SU-DHL-6 (cell line): Measurements from ENCODE around the gene PSMD14.

Source experiments
- H2AFZ ChIP-seq: fragments of 200-600 bp; sonication (generic); 2 replicates; pipeline ENCODE4 v1.6.1; 2014; ENCODE audit warnings: low read depth, mild to moderate bottlenecking, moderate library complexity, mixed read lengths, antibody characterized with exemption, low read length; ENCODE audit not compliant: severe bottlenecking
- H3F3A ChIP-seq: fragments of 200-600 bp; shearing (Covaris generic); 2 replicates; pipeline ENCODE4 v1.6.0; 2016; ENCODE audit warnings: antibody characterized with exemption, mild to moderate bottlenecking; ENCODE audit not compliant: insufficient read depth
- H3K27ac ChIP-seq: fragments of 200-600 bp; sonication (generic); 2 replicates; pipeline ENCODE4 v1.5.1; 2016; ENCODE audit warnings: low read depth, mild to moderate bottlenecking, low read length, moderate library complexity, mixed read lengths
- H3K27me3 ChIP-seq: fragments of 200-600 bp; sonication (generic), shearing (Covaris generic); 2 replicates; pipeline ENCODE4 v1.6.0; 2014; ENCODE audit warnings: mild to moderate bottlenecking, low read length
- H3K36me3 ChIP-seq: fragments of 200-600 bp; sonication (generic); 2 replicates; pipeline ENCODE4 v1.6.1; 2014; ENCODE audit warnings: mild to moderate bottlenecking, low read length, mixed read lengths
- H3K4me2 ChIP-seq: fragments of 300-600, 200-600 bp; shearing (Covaris generic), sonication (generic); 2 replicates; pipeline ENCODE4 v1.6.0; 2014; ENCODE audit warnings: low read length, low read depth, mild to moderate bottlenecking; ENCODE audit not compliant: poor library complexity, severe bottlenecking
- H3K4me3 ChIP-seq: fragments of 200-600 bp; sonication (generic); 2 replicates; pipeline ENCODE4 v1.5.1; 2014; ENCODE audit warnings: antibody characterized with exemption, low read length, mild to moderate bottlenecking, mixed read lengths; ENCODE audit not compliant: insufficient read depth, poor library complexity, severe bottlenecking
- H3K79me2 ChIP-seq: fragments of 200-600 bp; sonication (generic); 2 replicates; pipeline ENCODE4 v1.6.1; 2014; ENCODE audit warnings: mild to moderate bottlenecking, low read length, moderate library complexity; ENCODE audit not compliant: insufficient read depth
- H3K9ac ChIP-seq: fragments of 200-600 bp; sonication (generic); 2 replicates; pipeline ENCODE4 v1.7.0; 2014; ENCODE audit warnings: mild to moderate bottlenecking, low read length
- H3K9me2 ChIP-seq: fragments of 200-600 bp; sonication (generic); replicated peaks from 2 replicates; pipeline ENCODE4 v1.6.1; 2014; ENCODE audit warnings: low read length; ENCODE audit not compliant: insufficient read depth
- H3K9me3 ChIP-seq: fragments of 200-600 bp; sonication (generic); 2 replicates; pipeline ENCODE4 v1.6.1; 2014; ENCODE audit warnings: low read length, mixed read lengths; ENCODE audit not compliant: insufficient read depth
- H4K20me1 ChIP-seq: fragments of 200-600 bp; sonication (generic); 2 replicates; pipeline ENCODE4 v1.6.1; 2014; ENCODE audit warnings: low read depth, mild to moderate bottlenecking, antibody characterized with exemption, low read length, moderate library complexity, mixed read lengths
- EZH2phosphoT487 ChIP-seq: fragments of 200-600 bp; sonication (generic), shearing (Covaris generic); conservative IDR thresholded peaks from 2 replicates; pipeline ENCODE4 v1.6.1; 2018; ENCODE audit warnings: mild to moderate bottlenecking, antibody characterized with exemption, low read length, moderate library complexity, mixed read lengths
- TF ChIP-seq, protein P1 (sequence below): fragments of 200-600 bp; sonication (generic); IDR thresholded peaks from one replicate; pipeline ENCODE4 v1.5.1; 2017; ENCODE audit warnings: antibody characterized with exemption, mild to moderate bottlenecking, low read length, moderate library complexity; ENCODE audit not compliant: insufficient read depth, poor library complexity, severe bottlenecking

PSMD14 gene

DNA sequence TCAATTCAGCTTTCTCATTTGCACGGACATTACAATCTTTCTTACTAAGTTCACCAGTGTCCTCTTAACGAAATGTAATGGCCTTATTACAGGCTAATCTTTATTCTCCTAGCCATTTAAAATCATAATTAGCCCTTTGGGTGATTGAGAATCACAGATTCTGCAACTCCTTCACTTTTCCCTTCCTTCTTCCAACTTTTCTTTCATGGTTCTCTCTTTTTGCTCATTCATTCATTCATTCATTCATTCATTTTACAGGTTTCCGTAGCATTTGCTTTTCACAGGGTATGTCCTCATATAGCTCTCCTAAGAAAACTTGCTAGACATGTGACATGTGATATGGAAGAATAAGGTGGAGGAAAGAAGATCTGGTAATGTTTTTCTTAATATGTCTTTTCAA lies 123.9 kb downstream of the PSMD14 start:
- H3K27me3 ChIP-seq: no peaks in the 10 kb centered on the region
- no peak overlapping the region for H3K27ac ChIP-seq
- H3K79me2 ChIP-seq: no peaks in the 10 kb centered on the region
- no peaks in the 10 kb centered on the region for H3K9me2 ChIP-seq
- TF ChIP-seq, protein P1, sequence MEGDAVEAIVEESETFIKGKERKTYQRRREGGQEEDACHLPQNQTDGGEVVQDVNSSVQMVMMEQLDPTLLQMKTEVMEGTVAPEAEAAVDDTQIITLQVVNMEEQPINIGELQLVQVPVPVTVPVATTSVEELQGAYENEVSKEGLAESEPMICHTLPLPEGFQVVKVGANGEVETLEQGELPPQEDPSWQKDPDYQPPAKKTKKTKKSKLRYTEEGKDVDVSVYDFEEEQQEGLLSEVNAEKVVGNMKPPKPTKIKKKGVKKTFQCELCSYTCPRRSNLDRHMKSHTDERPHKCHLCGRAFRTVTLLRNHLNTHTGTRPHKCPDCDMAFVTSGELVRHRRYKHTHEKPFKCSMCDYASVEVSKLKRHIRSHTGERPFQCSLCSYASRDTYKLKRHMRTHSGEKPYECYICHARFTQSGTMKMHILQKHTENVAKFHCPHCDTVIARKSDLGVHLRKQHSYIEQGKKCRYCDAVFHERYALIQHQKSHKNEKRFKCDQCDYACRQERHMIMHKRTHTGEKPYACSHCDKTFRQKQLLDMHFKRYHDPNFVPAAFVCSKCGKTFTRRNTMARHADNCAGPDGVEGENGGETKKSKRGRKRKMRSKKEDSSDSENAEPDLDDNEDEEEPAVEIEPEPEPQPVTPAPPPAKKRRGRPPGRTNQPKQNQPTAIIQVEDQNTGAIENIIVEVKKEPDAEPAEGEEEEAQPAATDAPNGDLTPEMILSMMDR: no peak
- no peak for TF ChIP-seq EZH2phosphoT487
- H3K9ac ChIP-seq: no peak overlapping the region
- no peaks in the 10 kb centered on the region for H4K20me1 ChIP-seq
- H3K4me2 ChIP-seq: no peak overlapping the region
- no peaks in the 10 kb centered on the region for H3F3A ChIP-seq
- no peak overlapping the region for H2AFZ ChIP-seq
- no peak overlapping the region for H3K4me3 ChIP-seq
- no peaks in the 10 kb centered on the region for H3K9me3 ChIP-seq
- no peaks in the 10 kb centered on the region for H3K36me3 ChIP-seq

DNA sequence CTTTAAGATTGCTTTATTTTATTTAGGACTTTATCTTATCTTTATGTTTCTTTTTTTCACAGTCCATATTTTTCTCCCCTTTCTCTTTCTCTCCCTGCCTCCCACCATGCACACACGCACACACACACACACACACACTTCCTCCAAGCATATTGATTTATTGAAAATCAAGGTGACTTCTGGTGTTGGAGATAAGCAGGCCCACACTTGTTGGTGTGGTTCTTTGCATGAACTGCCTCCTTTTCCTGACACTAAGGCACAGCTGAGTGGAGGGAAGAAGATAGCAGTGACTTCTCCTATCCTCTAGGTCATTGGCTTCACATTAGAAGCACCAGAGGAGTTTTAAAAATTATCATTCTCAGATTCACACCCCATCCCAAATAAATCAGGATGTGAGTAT lies 125.9 kb downstream of the PSMD14 start:
- TF ChIP-seq, protein P1: no peak
- TF ChIP-seq EZH2phosphoT487: no peak
- H3K27me3 ChIP-seq: no peaks in the 10 kb centered on the region

DNA sequence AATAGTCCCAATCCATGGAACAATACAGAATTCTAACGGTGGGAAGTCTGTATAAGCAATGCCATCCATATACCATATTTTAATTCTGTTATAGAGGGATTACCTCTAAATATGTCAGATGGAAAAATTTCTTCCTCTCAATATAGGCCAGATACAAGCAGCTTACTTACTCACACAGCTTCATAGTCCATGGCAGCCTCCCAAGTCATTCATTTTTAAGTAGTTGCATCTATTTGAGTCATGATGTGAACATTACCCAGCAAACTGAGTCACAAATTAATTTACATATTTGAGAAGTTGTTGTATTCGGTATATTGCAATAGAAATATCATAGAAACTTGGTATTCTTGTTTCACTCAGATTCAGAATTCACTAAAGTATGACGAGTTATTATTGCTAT lies 128.2 kb downstream of the PSMD14 start:
- Histone ChIP-seq H3K9ac (no peak overlapping the region), H2AFZ (no peak overlapping the region), H3K4me2 (no peak overlapping the region), H3F3A (no peaks in the 10 kb centered on the region), H3K4me3 (no peak overlapping the region), H3K9me3 (no peaks in the 10 kb centered on the region), H3K27ac (no peak overlapping the region), H3K79me2 (no peaks in the 10 kb centered on the region), H3K9me2 (no peaks in the 10 kb centered on the region), H4K20me1 (no peaks in the 10 kb centered on the region), H3K36me3 (no peaks in the 10 kb centered on the region), H3K27me3 (no peaks in the 10 kb centered on the region)
- TF ChIP-seq EZH2phosphoT487: no peak

More for the DNA sequence above, 125.9 kb downstream of the PSMD14 start:
- no peak overlapping the region for H3K27ac ChIP-seq
- H3K9me2 ChIP-seq: no peaks in the 10 kb centered on the region
- H3K9me3 ChIP-seq: no peaks in the 10 kb centered on the region
- H3K9ac ChIP-seq: no peak overlapping the region
- H3K36me3 ChIP-seq: no peaks in the 10 kb centered on the region
- H3F3A ChIP-seq: no peaks in the 10 kb centered on the region
- H3K4me3 ChIP-seq: no peak overlapping the region
- H2AFZ ChIP-seq: no peak overlapping the region
- no peaks in the 10 kb centered on the region for H3K79me2 ChIP-seq
- no peak overlapping the region for H3K4me2 ChIP-seq
- no peaks in the 10 kb centered on the region for H4K20me1 ChIP-seq

DNA sequence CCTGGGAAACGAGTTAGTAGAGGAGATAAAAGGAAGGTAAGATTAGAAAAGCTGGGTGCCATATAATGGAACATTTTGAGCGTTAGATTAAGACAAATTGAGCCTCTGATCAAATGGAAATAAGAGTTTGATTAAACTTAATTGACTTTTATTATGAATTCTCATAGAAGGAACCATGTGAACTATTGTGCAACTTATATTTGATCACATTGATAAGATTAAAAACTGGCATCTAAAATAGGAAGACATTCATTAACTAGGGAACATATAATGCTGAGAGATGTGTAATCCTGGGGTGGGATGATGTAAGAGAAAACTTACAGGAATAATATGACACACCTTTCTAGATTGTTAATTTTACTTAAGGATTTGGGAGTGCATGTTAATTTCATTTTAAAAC lies 130.4 kb downstream of the PSMD14 start:
- no peak overlapping the region for H2AFZ ChIP-seq
- H3K4me3 ChIP-seq: no peak overlapping the region
- H4K20me1 ChIP-seq: no peaks in the 10 kb centered on the region
- H3K27me3 ChIP-seq: no peaks in the 10 kb centered on the region
- H3K27ac ChIP-seq: no peak overlapping the region
- H3K4me2 ChIP-seq: no peak overlapping the region
- TF ChIP-seq, protein P1: no peak
- no peak for TF ChIP-seq EZH2phosphoT487
- H3K36me3 ChIP-seq: no peaks in the 10 kb centered on the region
- no peak overlapping the region for H3K9ac ChIP-seq
- no peaks in the 10 kb centered on the region for H3K79me2 ChIP-seq
- no peaks in the 10 kb centered on the region for H3K9me2 ChIP-seq
- H3F3A ChIP-seq: no peaks in the 10 kb centered on the region
- H3K9me3 ChIP-seq: no peaks in the 10 kb centered on the region
